ENCODE measurements around the gene PLB1. TPM values are rescaled to one million over a fixed set of nuclear protein-coding genes. Genes with fewer than 3 reads are reported as not detected.

The PLB1 gene
- total and polyA plus RNA-seq, 2 experiments from 2014 or later: 0.06 to 0.21 TPM

DNA sequence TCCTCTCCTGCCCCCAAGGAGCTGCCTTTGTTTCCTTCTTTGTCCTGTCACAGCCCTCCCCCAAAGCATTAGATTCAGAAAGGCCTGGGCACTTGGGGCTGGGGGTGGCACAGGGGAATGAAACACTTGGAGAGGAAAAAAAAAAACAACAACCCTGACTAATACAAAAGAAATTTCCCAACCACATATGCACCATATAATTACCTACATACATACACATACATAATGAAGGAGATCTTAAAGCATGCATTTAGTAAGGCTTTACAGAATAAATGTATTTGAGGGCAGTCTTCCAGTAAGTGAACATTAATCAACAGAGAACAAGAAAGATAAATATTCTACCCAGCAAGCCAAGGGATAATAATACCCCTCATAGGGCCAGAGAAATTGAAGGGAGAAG lies 185.7 kb downstream of the PLB1 start:
- Histone ChIP-seq H3K4me3 (no peak overlapping the region), H3K9me2 (ENCODE audit: insufficient read depth) (peaks cover 13% of the 10 kb centered on the region; the same call in 1 of the 2 replicates), H3K27ac (ENCODE audit: low read depth) (no peak overlapping the region), H3K4me1 (ENCODE audit: insufficient read depth) (0 out of 2 replicates have a peak, but pooled peaks cover 9% of the 10 kb centered on the region), H3F3A (replicated peaks; ENCODE audit: low read depth) (no peaks in the 10 kb centered on the region), H2AFZ (no peak overlapping the region), H3K27me3 (ENCODE audit: insufficient read depth) (no peaks in the 10 kb centered on the region), H4K20me1 (replicated peaks; ENCODE audit: insufficient read depth) (no peaks in the 10 kb centered on the region), H3K79me2 (replicated peaks; ENCODE audit: insufficient read depth) (no peaks in the 10 kb centered on the region), H3K36me3 (ENCODE audit: insufficient read depth) (no peaks in the 10 kb centered on the region), H3K4me2 (no peak overlapping the region)
- Mint-ChIP-seq H3K36me3 (ENCODE audit: low read depth) (no peaks in the 10 kb centered on the region), H3K27me3 (ENCODE audit: insufficient read depth, low read depth, poor library complexity) (peaks cover 7% of the 10 kb centered on the region), H3K27ac (no peak overlapping the region), H3K4me3 (no peak overlapping the region), H3K9me3 (no peaks in the 10 kb centered on the region), H3K4me1 (peaks cover 25% of the 10 kb centered on the region)
- DNase-seq (ENCODE audit: low spot score) (no peak), ATAC-seq (no peak)
- TF ChIP-seq STAT1 (IDR thresholded peaks at IDR 0.05; ENCODE audit: unreplicated experiment): no peak

DNA sequence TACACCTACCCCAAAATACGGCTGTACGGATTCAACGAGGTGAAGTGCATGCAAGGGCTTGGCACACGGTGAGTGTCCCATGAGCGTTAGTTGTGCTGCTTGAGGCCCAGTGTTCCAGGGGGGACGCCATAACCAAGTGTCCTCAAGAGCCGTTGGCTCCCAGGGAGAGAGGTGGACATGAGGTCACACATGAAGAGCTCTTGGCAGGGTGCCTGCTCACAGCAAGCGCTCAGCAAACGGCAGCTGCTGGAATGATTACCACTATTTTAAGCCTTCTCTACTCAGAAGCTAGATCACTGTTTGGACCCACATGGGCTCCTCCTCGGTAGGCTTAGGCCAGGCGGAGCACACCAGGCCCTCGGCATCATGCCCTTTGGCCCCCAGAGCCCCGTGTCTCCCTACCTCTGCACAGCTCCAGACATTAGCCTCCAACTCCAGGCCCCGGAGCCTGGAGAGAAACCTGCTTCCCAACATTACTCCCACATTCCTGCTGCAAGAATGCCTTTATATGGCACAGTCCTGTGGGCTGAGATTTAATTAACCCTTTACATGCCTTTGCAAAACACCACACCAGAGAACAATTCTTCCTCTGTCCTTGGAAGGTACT lies 187.3 kb downstream of the PLB1 start:
- Histone ChIP-seq H3K9me2 (ENCODE audit: insufficient read depth) (peaks cover 18% of the 10 kb centered on the region), H3K4me2 (0 out of 2 replicates have a peak overlapping the region, but pooled peaks have one; percentile 8), H3F3A (replicated peaks; ENCODE audit: low read depth) (no peaks in the 10 kb centered on the region), H3K79me2 (replicated peaks; ENCODE audit: insufficient read depth) (no peaks in the 10 kb centered on the region), H3K4me1 (ENCODE audit: insufficient read depth) (0 out of 2 replicates have a peak, but pooled peaks cover 9% of the 10 kb centered on the region), H3K36me3 (ENCODE audit: insufficient read depth) (no peaks in the 10 kb centered on the region), H3K4me3 (no peak overlapping the region), H4K20me1 (replicated peaks; ENCODE audit: insufficient read depth) (no peaks in the 10 kb centered on the region), H2AFZ (peak overlapping the region; percentile 90), H3K27ac (ENCODE audit: low read depth) (no peak overlapping the region), H3K27me3 (ENCODE audit: insufficient read depth) (no peaks in the 10 kb centered on the region)
- Mint-ChIP-seq H3K4me1 (peaks cover 25% of the 10 kb centered on the region), H3K27me3 (ENCODE audit: insufficient read depth, low read depth, poor library complexity) (peaks cover 7% of the 10 kb centered on the region), H3K9me3 (no peaks in the 10 kb centered on the region), H3K27ac (peak overlapping the region; percentile 74), H3K36me3 (ENCODE audit: low read depth) (no peaks in the 10 kb centered on the region), H3K4me3 (0 out of 3 replicates have a peak overlapping the region, but pooled peaks have one; percentile 13)
- DNase-seq (ENCODE audit: low spot score): peak; percentile 72
- ATAC-seq: peak; percentile 92
- TF ChIP-seq STAT1 (IDR thresholded peaks at IDR 0.05; ENCODE audit: unreplicated experiment) (no peak), ZNF114 (CRISPR knock-in tag; IDR thresholded peaks at IDR 0.05) (no peak), JUNB (IDR thresholded peaks at IDR 0.05; ENCODE audit: unreplicated experiment) (no peak), EZH2 (IDR thresholded peaks at IDR 0.05; ENCODE audit: low read depth, unreplicated experiment) (no peak), EZH2phosphoT487 (IDR thresholded peaks at IDR 0.05; ENCODE audit: unreplicated experiment) (no peak), NANOG (IDR thresholded peaks at IDR 0.05; ENCODE audit: borderline replicate concordance) (no peak)
- TF ChIP-seq, protein P1, sequence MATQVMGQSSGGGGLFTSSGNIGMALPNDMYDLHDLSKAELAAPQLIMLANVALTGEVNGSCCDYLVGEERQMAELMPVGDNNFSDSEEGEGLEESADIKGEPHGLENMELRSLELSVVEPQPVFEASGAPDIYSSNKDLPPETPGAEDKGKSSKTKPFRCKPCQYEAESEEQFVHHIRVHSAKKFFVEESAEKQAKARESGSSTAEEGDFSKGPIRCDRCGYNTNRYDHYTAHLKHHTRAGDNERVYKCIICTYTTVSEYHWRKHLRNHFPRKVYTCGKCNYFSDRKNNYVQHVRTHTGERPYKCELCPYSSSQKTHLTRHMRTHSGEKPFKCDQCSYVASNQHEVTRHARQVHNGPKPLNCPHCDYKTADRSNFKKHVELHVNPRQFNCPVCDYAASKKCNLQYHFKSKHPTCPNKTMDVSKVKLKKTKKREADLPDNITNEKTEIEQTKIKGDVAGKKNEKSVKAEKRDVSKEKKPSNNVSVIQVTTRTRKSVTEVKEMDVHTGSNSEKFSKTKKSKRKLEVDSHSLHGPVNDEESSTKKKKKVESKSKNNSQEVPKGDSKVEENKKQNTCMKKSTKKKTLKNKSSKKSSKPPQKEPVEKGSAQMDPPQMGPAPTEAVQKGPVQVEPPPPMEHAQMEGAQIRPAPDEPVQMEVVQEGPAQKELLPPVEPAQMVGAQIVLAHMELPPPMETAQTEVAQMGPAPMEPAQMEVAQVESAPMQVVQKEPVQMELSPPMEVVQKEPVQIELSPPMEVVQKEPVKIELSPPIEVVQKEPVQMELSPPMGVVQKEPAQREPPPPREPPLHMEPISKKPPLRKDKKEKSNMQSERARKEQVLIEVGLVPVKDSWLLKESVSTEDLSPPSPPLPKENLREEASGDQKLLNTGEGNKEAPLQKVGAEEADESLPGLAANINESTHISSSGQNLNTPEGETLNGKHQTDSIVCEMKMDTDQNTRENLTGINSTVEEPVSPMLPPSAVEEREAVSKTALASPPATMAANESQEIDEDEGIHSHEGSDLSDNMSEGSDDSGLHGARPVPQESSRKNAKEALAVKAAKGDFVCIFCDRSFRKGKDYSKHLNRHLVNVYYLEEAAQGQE (IDR thresholded peaks at IDR 0.05; ENCODE audit: unreplicated experiment): no peak
- TF ChIP-seq, protein P2, sequence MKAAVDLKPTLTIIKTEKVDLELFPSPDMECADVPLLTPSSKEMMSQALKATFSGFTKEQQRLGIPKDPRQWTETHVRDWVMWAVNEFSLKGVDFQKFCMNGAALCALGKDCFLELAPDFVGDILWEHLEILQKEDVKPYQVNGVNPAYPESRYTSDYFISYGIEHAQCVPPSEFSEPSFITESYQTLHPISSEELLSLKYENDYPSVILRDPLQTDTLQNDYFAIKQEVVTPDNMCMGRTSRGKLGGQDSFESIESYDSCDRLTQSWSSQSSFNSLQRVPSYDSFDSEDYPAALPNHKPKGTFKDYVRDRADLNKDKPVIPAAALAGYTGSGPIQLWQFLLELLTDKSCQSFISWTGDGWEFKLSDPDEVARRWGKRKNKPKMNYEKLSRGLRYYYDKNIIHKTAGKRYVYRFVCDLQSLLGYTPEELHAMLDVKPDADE (IDR thresholded peaks at IDR 0.05): no peak
- TF ChIP-seq, protein P3, sequence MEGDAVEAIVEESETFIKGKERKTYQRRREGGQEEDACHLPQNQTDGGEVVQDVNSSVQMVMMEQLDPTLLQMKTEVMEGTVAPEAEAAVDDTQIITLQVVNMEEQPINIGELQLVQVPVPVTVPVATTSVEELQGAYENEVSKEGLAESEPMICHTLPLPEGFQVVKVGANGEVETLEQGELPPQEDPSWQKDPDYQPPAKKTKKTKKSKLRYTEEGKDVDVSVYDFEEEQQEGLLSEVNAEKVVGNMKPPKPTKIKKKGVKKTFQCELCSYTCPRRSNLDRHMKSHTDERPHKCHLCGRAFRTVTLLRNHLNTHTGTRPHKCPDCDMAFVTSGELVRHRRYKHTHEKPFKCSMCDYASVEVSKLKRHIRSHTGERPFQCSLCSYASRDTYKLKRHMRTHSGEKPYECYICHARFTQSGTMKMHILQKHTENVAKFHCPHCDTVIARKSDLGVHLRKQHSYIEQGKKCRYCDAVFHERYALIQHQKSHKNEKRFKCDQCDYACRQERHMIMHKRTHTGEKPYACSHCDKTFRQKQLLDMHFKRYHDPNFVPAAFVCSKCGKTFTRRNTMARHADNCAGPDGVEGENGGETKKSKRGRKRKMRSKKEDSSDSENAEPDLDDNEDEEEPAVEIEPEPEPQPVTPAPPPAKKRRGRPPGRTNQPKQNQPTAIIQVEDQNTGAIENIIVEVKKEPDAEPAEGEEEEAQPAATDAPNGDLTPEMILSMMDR (conservative IDR thresholded peaks at IDR 0.05; ENCODE audit: low read depth in 2 of 2): no peak
